KMS-11 (cell line): ENCODE data around the gene COL5A1.

Experiments
- H2AFZ ChIP-seq: fragments of 200-600 bp; sonication (generic); 2 replicates; pipeline ENCODE4 v1.6.1; 2016; ENCODE audit warnings: antibody characterized with exemption, mixed run types, low read depth
- H3K27ac ChIP-seq: fragments of 200-600 bp; sonication (generic); 2 replicates; pipeline ENCODE4 v1.6.1; 2016; ENCODE audit warnings: mild to moderate bottlenecking, mixed run types
- H3K27me3 ChIP-seq: fragments of 200-600 bp; sonication (generic); 2 replicates; pipeline ENCODE4 v1.6.1; 2017; ENCODE audit warnings: mild to moderate bottlenecking, low read depth, mixed run types, moderate library complexity; ENCODE audit not compliant: insufficient read depth
- H3K36me3 ChIP-seq: fragments of 200-600 bp; sonication (generic); 2 replicates; pipeline ENCODE4 v1.6.1; 2017; ENCODE audit warnings: mild to moderate bottlenecking, mixed run types; ENCODE audit not compliant: insufficient read depth
- H3K4me1 ChIP-seq: fragments of 200-600 bp; sonication (generic); 2 replicates; pipeline ENCODE4 v1.6.1; 2016; ENCODE audit warnings: mild to moderate bottlenecking, low read depth, mixed run types; ENCODE audit not compliant: poor library complexity, severe bottlenecking
- H3K4me2 ChIP-seq: fragments of 200-600 bp; sonication (generic); 2 replicates; pipeline ENCODE4 v1.7.0; 2016; ENCODE audit warnings: mild to moderate bottlenecking, mixed run types
- H3K4me3 ChIP-seq: fragments of 200-600 bp; sonication (generic); IDR thresholded peaks from 2 replicates; pipeline ENCODE4 v1.6.1; 2017; ENCODE audit warnings: low read depth, low read length, mixed read lengths; ENCODE audit not compliant: insufficient read depth
- H3K79me2 ChIP-seq: fragments of 200-600 bp; sonication (generic); 2 replicates; pipeline ENCODE4 v1.6.1; 2016; ENCODE audit warnings: low read depth, mixed run types; ENCODE audit not compliant: insufficient read depth
- H3K9ac ChIP-seq: fragments of 200-600 bp; sonication (generic); 2 replicates; pipeline ENCODE4 v1.6.1; 2016; ENCODE audit warnings: mild to moderate bottlenecking, mixed run types
- H4K20me1 ChIP-seq: fragments of 200-600 bp; sonication (generic); 2 replicates; pipeline ENCODE4 v1.6.1; 2016; ENCODE audit warnings: mild to moderate bottlenecking, mixed run types; ENCODE audit not compliant: insufficient read depth
- TF ChIP-seq, protein P1 (sequence below): fragments of 200-600 bp; sonication (generic); conservative IDR thresholded peaks from 2 replicates; pipeline ENCODE4 v1.6.1; 2017; ENCODE audit warnings: low read depth, mild to moderate bottlenecking, antibody characterized with exemption, low read length, moderate library complexity, mixed read lengths

The COL5A1 gene

GRCh38 chr9:134850611-134851010, 209.0 kb downstream of the COL5A1 start:
- TF ChIP-seq, protein P1, sequence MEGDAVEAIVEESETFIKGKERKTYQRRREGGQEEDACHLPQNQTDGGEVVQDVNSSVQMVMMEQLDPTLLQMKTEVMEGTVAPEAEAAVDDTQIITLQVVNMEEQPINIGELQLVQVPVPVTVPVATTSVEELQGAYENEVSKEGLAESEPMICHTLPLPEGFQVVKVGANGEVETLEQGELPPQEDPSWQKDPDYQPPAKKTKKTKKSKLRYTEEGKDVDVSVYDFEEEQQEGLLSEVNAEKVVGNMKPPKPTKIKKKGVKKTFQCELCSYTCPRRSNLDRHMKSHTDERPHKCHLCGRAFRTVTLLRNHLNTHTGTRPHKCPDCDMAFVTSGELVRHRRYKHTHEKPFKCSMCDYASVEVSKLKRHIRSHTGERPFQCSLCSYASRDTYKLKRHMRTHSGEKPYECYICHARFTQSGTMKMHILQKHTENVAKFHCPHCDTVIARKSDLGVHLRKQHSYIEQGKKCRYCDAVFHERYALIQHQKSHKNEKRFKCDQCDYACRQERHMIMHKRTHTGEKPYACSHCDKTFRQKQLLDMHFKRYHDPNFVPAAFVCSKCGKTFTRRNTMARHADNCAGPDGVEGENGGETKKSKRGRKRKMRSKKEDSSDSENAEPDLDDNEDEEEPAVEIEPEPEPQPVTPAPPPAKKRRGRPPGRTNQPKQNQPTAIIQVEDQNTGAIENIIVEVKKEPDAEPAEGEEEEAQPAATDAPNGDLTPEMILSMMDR = no peak
- H3K27me3 ChIP-seq = peaks cover under 1% of the 10 kb centered on the region; the same call in 1 of the 2 replicates
- no peak overlapping the region for H3K9ac ChIP-seq
- no peak overlapping the region for H3K4me2 ChIP-seq
- H4K20me1 ChIP-seq = no peaks in the 10 kb centered on the region
- no peaks in the 10 kb centered on the region for H3K36me3 ChIP-seq
- H3K27ac ChIP-seq = no peak overlapping the region
- H3K79me2 ChIP-seq = no peaks in the 10 kb centered on the region
- H2AFZ ChIP-seq = no peak overlapping the region
- H3K4me3 ChIP-seq = no peak overlapping the region
- H3K4me1 ChIP-seq = no peaks in the 10 kb centered on the region

DNA sequence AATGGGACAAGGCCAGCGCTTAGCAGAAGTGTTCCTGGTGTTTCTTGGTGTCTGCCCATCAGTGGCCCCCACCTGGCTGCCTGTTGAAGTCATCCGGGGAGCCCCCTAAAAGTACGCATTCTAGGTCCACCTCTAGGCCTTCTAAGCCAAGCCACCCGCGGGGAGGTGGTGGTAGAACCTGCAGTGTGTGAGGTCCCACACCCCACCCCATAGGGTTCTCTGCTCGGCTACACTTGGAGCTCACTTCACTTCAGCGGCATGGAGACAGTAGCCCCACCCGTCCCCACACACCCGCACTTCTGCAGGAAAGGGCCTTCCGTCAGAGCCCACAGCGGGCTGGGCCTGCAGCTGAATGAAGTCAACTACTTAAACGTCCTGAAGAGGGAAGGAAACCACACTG, 209.4 kb downstream of the COL5A1 start:
- H3K27ac ChIP-seq = no peak overlapping the region
- no peaks in the 10 kb centered on the region for H3K36me3 ChIP-seq
- H3K9ac ChIP-seq = no peak overlapping the region
- no peaks in the 10 kb centered on the region for H3K79me2 ChIP-seq
- no peaks in the 10 kb centered on the region; the same call in 1 of the 2 replicates for H3K27me3 ChIP-seq
- H3K4me3 ChIP-seq = no peak overlapping the region
- TF ChIP-seq, protein P1 = no peak
- no peak overlapping the region for H3K4me2 ChIP-seq
- H2AFZ ChIP-seq = no peak overlapping the region
- no peaks in the 10 kb centered on the region for H4K20me1 ChIP-seq
- no peaks in the 10 kb centered on the region for H3K4me1 ChIP-seq

GRCh38 chr9:134852906-134853654, 211.5 kb downstream of the COL5A1 start:
- Histone ChIP-seq H3K27ac (no peak overlapping the region), H4K20me1 (no peaks in the 10 kb centered on the region), H2AFZ (no peak overlapping the region), H3K36me3 (no peaks in the 10 kb centered on the region), H3K4me2 (no peak overlapping the region), H3K27me3 (no peaks in the 10 kb centered on the region; the same call in 1 of the 2 replicates), H3K4me3 (no peak overlapping the region), H3K4me1 (no peaks in the 10 kb centered on the region), H3K9ac (no peak overlapping the region), H3K79me2 (no peaks in the 10 kb centered on the region)
- TF ChIP-seq, protein P1 = no peak

DNA sequence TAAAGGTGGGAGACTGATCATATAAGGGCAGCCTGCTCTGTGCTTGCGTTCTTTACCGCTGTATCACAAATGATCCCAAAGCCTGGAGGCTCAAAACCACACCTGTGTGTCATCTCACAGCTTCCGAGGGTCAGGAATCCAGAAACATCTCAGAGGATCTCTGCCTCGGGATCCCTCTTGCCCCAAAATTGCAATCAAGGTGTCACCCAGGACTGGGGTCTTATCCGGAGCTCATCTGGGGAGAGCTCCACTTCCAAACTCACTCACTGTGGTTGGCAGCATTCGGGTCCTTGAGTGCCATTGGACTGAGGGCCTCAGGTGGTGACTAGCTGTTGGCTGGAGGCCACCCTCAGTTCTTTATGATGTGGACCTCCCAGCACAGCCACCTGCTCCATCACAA, 212.3 kb downstream of the COL5A1 start:
- no peak overlapping the region for H2AFZ ChIP-seq
- no peaks in the 10 kb centered on the region for H3K4me1 ChIP-seq
- H3K4me3 ChIP-seq = no peak overlapping the region
- no peaks in the 10 kb centered on the region for H3K36me3 ChIP-seq
- H3K27ac ChIP-seq = no peak overlapping the region
- no peak overlapping the region for H3K9ac ChIP-seq
- H3K79me2 ChIP-seq = no peaks in the 10 kb centered on the region
- peaks cover 5% of the 10 kb centered on the region; the same call in 1 of the 2 replicates for H3K27me3 ChIP-seq
- no peak overlapping the region for H3K4me2 ChIP-seq
- TF ChIP-seq, protein P1 = no peak
- no peaks in the 10 kb centered on the region for H4K20me1 ChIP-seq
